Skeletal muscle satellite cell (primary cell): Measurements from ENCODE around the gene PLEKHG3.
"Not testable (repeated sequence)": the region's sequence is repeated elsewhere in the genome, so short reads cannot be mapped to it uniquely, and the experiment has no call there.

Source experiments
- H3K27me3 ChIP-seq: 2 replicates; pipeline ENCODE4 v1.7.0; 2013; ENCODE audit warnings: low read length; ENCODE audit not compliant: control insufficient read depth, insufficient read depth
- H3K36me3 ChIP-seq: 2 replicates; pipeline ENCODE4 v1.7.0; 2013; ENCODE audit warnings: mild to moderate bottlenecking, control low read depth, low read length; ENCODE audit not compliant: insufficient read depth
- H3K4me1 ChIP-seq: 2 replicates; pipeline ENCODE4 v1.7.0; 2013; ENCODE audit warnings: low read length; ENCODE audit not compliant: control insufficient read depth, insufficient read depth
- H3K4me2 ChIP-seq: 2 replicates; pipeline ENCODE4 v1.7.0; 2013; ENCODE audit warnings: mild to moderate bottlenecking, low read length
- H3K4me3 ChIP-seq: 2 replicates; pipeline ENCODE4 v1.7.0; 2013; ENCODE audit warnings: low read length
- H3K9ac ChIP-seq: 2 replicates; pipeline ENCODE4 v1.7.0; 2013; ENCODE audit warnings: mild to moderate bottlenecking, low read depth, low read length, moderate library complexity
- H3K9me3 ChIP-seq: replicated peaks from 2 replicates; pipeline ENCODE4 v1.7.0; 2013; ENCODE audit warnings: mild to moderate bottlenecking, control low read depth, low read length

PLEKHG3 gene

DNA sequence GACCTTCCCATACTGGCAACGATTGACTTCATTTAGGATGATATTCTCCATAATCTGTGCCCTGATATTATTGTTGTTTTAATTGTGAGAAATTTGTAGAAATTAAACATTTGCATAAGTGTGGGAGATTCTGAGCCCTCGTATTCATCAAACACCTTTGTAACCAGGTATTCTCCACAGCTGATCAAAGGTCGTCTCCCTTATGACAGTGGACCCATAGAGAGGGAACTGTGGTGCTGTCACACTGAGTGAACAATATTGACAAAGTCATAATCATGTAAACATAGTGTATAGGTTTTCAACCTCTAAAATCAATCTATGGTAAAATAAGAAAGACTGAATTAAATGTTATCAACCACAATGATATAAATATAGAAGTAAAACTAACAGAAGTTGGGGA is 14.9 kb upstream of the PLEKHG3 start:
- Histone ChIP-seq H3K9ac (no peak overlapping the region), H3K4me3 (no peak overlapping the region), H3K36me3 (no peaks in the 10 kb centered on the region), H3K4me1 (no peaks in the 10 kb centered on the region), H3K4me2 (no peak overlapping the region), H3K27me3 (peaks cover 37% of the 10 kb centered on the region), H3K9me3 (no peaks in the 10 kb centered on the region)

- not testable (repeated sequence) for H3K36me3 ChIP-seq, H3K4me2 ChIP-seq, H3K9ac ChIP-seq, H3K4me3 ChIP-seq, H3K9me3 ChIP-seq, H3K4me1 ChIP-seq
- H3K27me3 ChIP-seq: peaks cover 48% of the 10 kb centered on the region
Observed at GRCh38 chr14:64690607-64691006, 13.6 kb upstream of the PLEKHG3 start.

DNA sequence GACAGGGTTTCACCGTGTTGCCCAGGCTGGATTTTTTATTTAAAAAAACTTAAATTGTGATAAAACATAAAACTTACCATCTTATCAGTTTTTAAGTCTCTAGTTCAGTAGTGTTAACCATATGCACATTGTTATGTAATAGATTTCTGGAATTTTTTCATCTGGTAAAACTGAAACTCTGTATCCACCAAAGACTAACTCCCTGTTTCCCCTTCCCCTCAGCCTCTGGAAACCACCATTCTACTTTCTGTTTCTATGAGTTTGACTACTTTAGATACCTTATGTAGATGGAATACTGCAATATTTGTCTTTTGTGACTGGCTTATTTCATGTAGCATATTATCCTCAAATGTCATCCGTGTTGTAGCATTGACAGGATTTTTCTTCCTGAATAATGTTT is 12.8 kb upstream of the PLEKHG3 start:
- no peak overlapping the region for H3K4me3 ChIP-seq
- no peak overlapping the region for H3K4me2 ChIP-seq
- no peaks in the 10 kb centered on the region for H3K9me3 ChIP-seq
- H3K27me3 ChIP-seq: peaks cover 48% of the 10 kb centered on the region
- no peaks in the 10 kb centered on the region for H3K4me1 ChIP-seq
- no peak overlapping the region for H3K9ac ChIP-seq
- no peaks in the 10 kb centered on the region for H3K36me3 ChIP-seq

DNA sequence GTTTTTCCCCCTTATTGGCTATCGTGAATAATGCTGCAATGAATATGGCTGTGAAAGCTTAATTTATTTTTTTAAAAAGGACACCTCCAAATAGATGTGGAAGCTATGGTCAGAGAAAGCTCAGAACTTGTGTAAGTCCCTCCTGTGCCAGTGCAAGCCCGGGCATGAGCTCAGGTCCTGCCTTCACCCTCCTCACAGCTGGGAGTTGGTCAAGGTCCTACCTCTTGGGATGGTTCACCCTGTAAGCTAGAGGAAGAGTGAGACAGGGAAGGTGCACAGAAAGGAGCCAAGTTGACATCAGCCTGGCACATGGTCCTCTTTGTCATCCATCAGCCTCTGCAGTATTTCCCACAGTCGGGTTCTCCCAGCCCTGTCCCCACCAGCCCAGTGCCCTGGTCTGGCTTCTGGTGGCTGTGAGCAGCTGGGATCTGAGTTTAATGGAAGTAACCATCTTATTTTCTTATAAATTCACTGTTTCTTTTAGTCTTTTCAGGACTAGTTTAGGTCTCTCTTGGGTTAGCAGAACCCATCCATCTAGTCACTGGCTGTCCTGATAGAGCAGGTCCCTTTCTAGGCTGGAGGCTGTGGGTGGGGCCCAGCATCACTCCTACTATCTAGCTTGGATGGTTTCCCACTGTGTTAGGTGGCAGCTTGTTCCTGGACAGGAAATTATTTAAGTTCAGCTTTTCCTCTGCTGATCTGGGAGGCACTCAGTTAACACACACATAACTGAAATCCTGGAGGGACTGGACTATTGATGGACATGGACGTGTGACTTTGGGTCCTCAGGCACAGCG is 11.8 kb upstream of the PLEKHG3 start:
- H3K4me1 ChIP-seq: no peaks in the 10 kb centered on the region
- no peaks in the 10 kb centered on the region for H3K36me3 ChIP-seq
- H3K27me3 ChIP-seq: peaks cover 52% of the 10 kb centered on the region
- no peak overlapping the region for H3K9ac ChIP-seq
- H3K4me3 ChIP-seq: no peak overlapping the region
- H3K4me2 ChIP-seq: no peak overlapping the region
- no peaks in the 10 kb centered on the region for H3K9me3 ChIP-seq

DNA sequence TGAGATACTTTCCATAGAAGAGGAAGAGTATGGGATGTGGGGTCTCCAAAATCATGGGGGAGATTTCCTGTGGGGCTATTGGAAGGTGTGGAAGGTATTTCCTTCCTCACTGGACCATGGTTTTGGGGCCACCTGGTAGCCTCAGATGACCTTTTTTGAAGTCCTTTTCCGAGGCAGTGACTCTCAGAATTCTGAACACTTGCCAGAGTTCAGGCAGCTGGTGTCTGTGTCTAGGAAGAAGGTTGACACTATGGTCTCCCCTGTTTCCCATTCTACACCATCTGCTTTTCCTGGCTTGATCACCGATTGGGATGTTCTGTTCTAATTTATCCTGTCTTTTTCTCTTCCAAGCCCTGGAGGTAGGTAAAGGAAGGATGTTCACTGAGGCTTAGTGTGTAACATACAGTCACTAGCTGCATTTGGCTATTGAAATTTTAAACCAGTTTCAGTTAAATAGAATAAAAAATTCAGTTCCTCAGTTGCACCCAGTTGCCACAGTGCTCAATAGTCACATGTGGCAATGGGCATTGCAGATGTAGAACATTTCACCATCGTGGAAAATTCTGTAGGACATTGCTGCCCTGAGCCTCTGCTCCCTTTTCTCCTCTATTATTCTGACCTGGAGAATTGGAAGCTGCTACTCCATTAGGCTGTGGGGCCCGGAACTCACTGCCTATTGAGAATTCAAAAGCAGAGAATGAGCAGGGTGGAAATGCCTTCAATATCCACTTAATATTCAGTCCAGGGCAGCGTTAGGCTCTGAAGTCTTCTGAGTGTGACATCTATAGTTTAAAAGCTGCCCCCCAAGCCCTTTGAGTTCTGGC is 11.0 kb upstream of the PLEKHG3 start:
- Histone ChIP-seq H3K4me1 (no peaks in the 10 kb centered on the region), H3K4me3 (no peak overlapping the region)

GRCh38 chr14:64693810-64694165 is 10.4 kb upstream of the PLEKHG3 start:
- H3K4me1 ChIP-seq: no peaks in the 10 kb centered on the region
- no peaks in the 10 kb centered on the region for H3K36me3 ChIP-seq
- no peak overlapping the region for H3K4me3 ChIP-seq
- H3K9ac ChIP-seq: no peak overlapping the region
- H3K27me3 ChIP-seq: peaks cover 58% of the 10 kb centered on the region
- no peaks in the 10 kb centered on the region for H3K9me3 ChIP-seq
- no peak overlapping the region for H3K4me2 ChIP-seq

More for the DNA sequence above, 11.0 kb upstream of the PLEKHG3 start:
- Histone ChIP-seq H3K36me3 (no peaks in the 10 kb centered on the region), H3K4me2 (no peak overlapping the region), H3K27me3 (peaks cover 58% of the 10 kb centered on the region), H3K9ac (no peak overlapping the region), H3K9me3 (no peaks in the 10 kb centered on the region)

- Histone ChIP-seq H3K4me2 (no peak overlapping the region), H3K27me3 (peaks cover 57% of the 10 kb centered on the region), H3K9ac (no peak overlapping the region), H3K36me3 (no peaks in the 10 kb centered on the region), H3K4me1 (no peaks in the 10 kb centered on the region), H3K9me3 (no peaks in the 10 kb centered on the region), H3K4me3 (no peak overlapping the region)
Observed at GRCh38 chr14:64695071-64695470, 9.2 kb upstream of the PLEKHG3 start.

DNA sequence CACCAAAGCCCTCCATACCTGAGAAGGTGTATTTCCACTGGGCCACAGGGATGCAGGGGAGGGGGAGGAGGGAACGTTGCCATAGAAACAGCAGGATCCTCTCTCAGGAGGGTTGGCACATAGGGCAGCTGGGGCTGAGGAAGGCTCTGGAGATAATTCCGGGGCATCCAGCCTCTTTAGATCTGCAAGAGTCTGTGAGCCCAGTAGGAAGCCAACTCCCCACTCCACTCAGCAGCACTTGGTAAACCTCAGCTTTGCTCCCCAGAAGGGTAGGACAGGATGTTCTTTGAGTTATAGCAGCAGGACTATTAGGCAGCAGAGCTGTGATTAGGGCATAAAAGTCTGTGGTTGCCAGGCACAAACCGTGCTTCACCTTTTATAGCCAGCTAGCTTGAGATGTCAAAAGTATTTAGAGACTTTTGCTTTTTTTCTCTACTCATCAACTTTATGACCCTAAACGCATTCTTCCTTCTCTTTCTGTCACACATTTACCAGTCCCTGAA is 7.8 kb upstream of the PLEKHG3 start:
- Histone ChIP-seq H3K36me3 (no peaks in the 10 kb centered on the region), H3K4me2 (no peak overlapping the region), H3K9ac (no peak overlapping the region), H3K9me3 (no peaks in the 10 kb centered on the region), H3K27me3 (peaks cover 63% of the 10 kb centered on the region), H3K4me1 (no peaks in the 10 kb centered on the region), H3K4me3 (no peak overlapping the region)

DNA sequence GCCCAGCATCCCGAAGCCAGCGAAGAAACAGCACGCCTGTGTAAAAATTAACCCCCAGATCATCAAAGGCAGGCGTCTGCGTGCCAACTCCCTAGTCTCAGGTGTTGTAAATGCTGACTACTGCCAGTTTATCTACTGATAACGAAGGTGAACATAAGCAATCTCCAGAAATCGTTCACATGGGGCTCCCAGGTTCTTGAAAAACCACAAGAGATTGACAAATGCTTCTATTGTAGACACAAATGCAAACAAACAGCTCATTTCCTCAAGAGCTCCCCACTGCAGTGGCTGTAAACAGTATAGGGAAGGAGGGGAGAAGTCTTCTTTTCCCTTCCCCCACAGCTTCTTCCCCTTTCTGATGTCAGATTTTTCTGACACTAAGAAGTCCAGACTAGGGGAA is 5.3 kb upstream of the PLEKHG3 start:
- Histone ChIP-seq H3K4me2 (no peak overlapping the region), H3K4me1 (peaks cover 3% of the 10 kb centered on the region), H3K4me3 (no peak overlapping the region), H3K9me3 (no peaks in the 10 kb centered on the region), H3K27me3 (peaks cover 64% of the 10 kb centered on the region), H3K36me3 (no peaks in the 10 kb centered on the region), H3K9ac (no peak overlapping the region)

DNA sequence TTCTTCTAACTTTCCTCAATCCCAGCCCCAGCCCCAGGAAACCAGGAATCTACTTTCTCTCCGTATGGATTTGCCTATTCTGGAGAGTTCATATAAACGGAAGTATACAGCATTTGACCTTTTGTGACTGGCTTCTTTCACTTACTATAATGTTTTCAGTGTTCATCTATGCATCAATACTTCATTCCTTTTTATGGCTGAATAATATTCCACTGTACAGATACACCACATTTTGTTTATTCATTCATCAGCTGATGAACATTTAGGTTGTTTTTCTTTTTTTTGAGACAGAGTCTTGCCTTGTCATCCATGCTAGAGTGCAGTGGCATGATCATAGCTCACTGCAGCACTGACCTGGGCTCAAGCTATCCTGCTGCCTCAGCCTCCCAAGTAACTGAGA is 3.9 kb upstream of the PLEKHG3 start:
- peaks cover 11% of the 10 kb centered on the region for H3K4me1 ChIP-seq
- no peak overlapping the region for H3K9ac ChIP-seq
- H3K4me2 ChIP-seq: no peak overlapping the region
- H3K27me3 ChIP-seq: peaks cover 51% of the 10 kb centered on the region
- no peaks in the 10 kb centered on the region for H3K36me3 ChIP-seq
- no peaks in the 10 kb centered on the region for H3K9me3 ChIP-seq
- H3K4me3 ChIP-seq: no peak overlapping the region

DNA sequence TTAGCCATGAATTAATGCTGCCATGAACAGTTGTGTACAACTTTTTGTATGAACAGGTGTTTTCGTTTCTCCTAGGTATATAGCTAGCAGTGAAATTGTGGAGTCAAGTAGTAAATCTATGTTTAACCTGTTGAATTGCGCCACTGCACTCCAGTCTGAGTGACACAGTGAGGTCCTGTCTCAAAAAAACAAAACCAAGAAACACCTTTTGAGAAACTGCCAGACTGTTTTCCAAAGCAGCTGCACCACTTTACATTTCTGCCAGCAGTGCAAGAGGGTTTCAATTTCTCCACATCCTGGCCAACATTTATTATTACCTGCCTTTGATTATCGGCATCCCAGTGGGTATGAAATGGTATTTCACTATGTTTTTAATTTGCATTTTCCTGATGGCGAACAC is 3.3 kb upstream of the PLEKHG3 start:
- no peak overlapping the region for H3K9ac ChIP-seq
- H3K4me1 ChIP-seq: peaks cover 17% of the 10 kb centered on the region
- H3K9me3 ChIP-seq: no peaks in the 10 kb centered on the region
- peaks cover 49% of the 10 kb centered on the region for H3K27me3 ChIP-seq
- H3K4me2 ChIP-seq: no peak overlapping the region
- no peaks in the 10 kb centered on the region for H3K36me3 ChIP-seq
- no peak overlapping the region for H3K4me3 ChIP-seq
